Activated CD4-positive, CD25-positive, alpha-beta regulatory T cell treated with anti-CD3 and anti-CD28 coated beads, Interleukin-2, amount 50 U/mL, for 24 hours (primary cell): ENCODE data around the gene TSHZ2.
A peak's percentile ranks its signal among the peaks of the same experiment; 100 is the strongest.

Source experiments
- ATAC-seq, 2 donors: fragments of 150-1000 bp; cut with Tn5 transposase; one replicate each; pipeline ENCODE4 v1.10.0; 2021; ENCODE audit warnings: mild to moderate bottlenecking in 1 of 2, moderate library complexity in 1 of 2

The TSHZ2 gene

GRCh38 chr20:53136473-53136872 is 164.3 kb downstream of the TSHZ2 start:
- no peak for ATAC-seq

- ATAC-seq = peak; percentile 38 to 62
Observed at GRCh38 chr20:53138454-53139262, 166.5 kb downstream of the TSHZ2 start.

- ATAC-seq = no peak
Observed at GRCh38 chr20:53141201-53142050, 169.3 kb downstream of the TSHZ2 start.

GRCh38 chr20:53142225-53143127 is 170.3 kb downstream of the TSHZ2 start:
- no peak for ATAC-seq

- peak; percentile 70 to 80 for ATAC-seq
Observed at GRCh38 chr20:53146201-53146891, 174.2 kb downstream of the TSHZ2 start.

- ATAC-seq = no peak
Observed at GRCh38 chr20:53148771-53149147, 176.6 kb downstream of the TSHZ2 start.

GRCh38 chr20:53149148-53149889 is 177.2 kb downstream of the TSHZ2 start:
- no peak for ATAC-seq

- ATAC-seq = no peak
Observed at GRCh38 chr20:53149890-53150205, 177.7 kb downstream of the TSHZ2 start.

GRCh38 chr20:53150532-53150931 is 178.4 kb downstream of the TSHZ2 start:
- no peak for ATAC-seq

GRCh38 chr20:53152228-53152627 is 180.1 kb downstream of the TSHZ2 start:
- ATAC-seq = no peak

- peak; percentile 77 to 89 for ATAC-seq
Observed at GRCh38 chr20:53154540-53154939, 182.4 kb downstream of the TSHZ2 start.

GRCh38 chr20:53157443-53158408 is 185.6 kb downstream of the TSHZ2 start:
- ATAC-seq = no peak

GRCh38 chr20:53159160-53159559 is 187.0 kb downstream of the TSHZ2 start:
- no peak for ATAC-seq

- ATAC-seq = no peak
Observed at GRCh38 chr20:53161073-53161472, 188.9 kb downstream of the TSHZ2 start.

- ATAC-seq = no peak
Observed at GRCh38 chr20:53161473-53161872, 189.3 kb downstream of the TSHZ2 start.

GRCh38 chr20:53162251-53162835 is 190.2 kb downstream of the TSHZ2 start:
- ATAC-seq = no peak

GRCh38 chr20:53163486-53163885 is 191.3 kb downstream of the TSHZ2 start:
- no peak for ATAC-seq

- ATAC-seq = no peak
Observed at GRCh38 chr20:53164072-53164471, 191.9 kb downstream of the TSHZ2 start.

- ATAC-seq = no peak
Observed at GRCh38 chr20:53165452-53165851, 193.3 kb downstream of the TSHZ2 start.

- ATAC-seq = no peak
Observed at GRCh38 chr20:53168491-53168890, 196.3 kb downstream of the TSHZ2 start.
